HEK293 (cell line): ENCODE data around the gene GOLGA8N.

ENCODE experiments used
- CTCF ChIA-PET: fragments of 350-600 bp; formaldehyde crosslinking; extraction: SDS; loops from one replicate; lab custom pipeline; 2021; ENCODE audit warnings: antibody characterized with exemption; lab: Yijun Ruan, JAX
- POLR2A ChIA-PET: fragments of 300-600 bp; formaldehyde crosslinking; extraction: SDS; loops from one replicate; lab custom pipeline; 2020; ENCODE audit warnings: antibody characterized with exemption, inconsistent platforms; lab: Yijun Ruan, JAX
- H3K27ac ChIP-seq: fragments of 200-500 bp; sonication (Bioruptor generic); 2 replicates; pipeline ENCODE4 v1.5.1; 2014; ENCODE audit warnings: low read depth, low read length, control low read depth, inconsistent platforms; ENCODE audit errors: extremely low read depth
- H3K36me3 ChIP-seq, 2 experiments: fragments of 200-500 bp in 1 of 2; sonication (Bioruptor generic) in 1 of 2; 1 replicate in 1 of 2; 2 replicates in 1 of 2; pipeline ENCODE4 v1.5.1; 2014 to 2017; ENCODE audit warnings: inconsistent platforms in 2 of 2, low read length in 2 of 2; ENCODE audit not compliant: control insufficient read depth in 2 of 2, insufficient read depth in 1 of 2
- H3K4me1 ChIP-seq: fragments of 200-500 bp; sonication (Bioruptor generic); 2 replicates; pipeline ENCODE4 v1.5.1; 2014; ENCODE audit warnings: mild to moderate bottlenecking, low read length, inconsistent platforms; ENCODE audit not compliant: control insufficient read depth, insufficient read depth
- H3K4me3 ChIP-seq: 2 replicates; pipeline ENCODE4 v1.5.1; 2011; ENCODE audit warnings: low read depth, mild to moderate bottlenecking, control low read depth, low read length, moderate library complexity
- H3K9me3 ChIP-seq: fragments of 200-500 bp; sonication (Bioruptor generic); 2 replicates; pipeline ENCODE4 v1.5.1; 2014; ENCODE audit warnings: low read depth, low read length, inconsistent platforms; ENCODE audit not compliant: control insufficient read depth, insufficient read depth
- GLIS2 ChIP-seq: fragments of 450-650 bp; formaldehyde crosslinking; IDR thresholded peaks from 2 replicates; pipeline ENCODE4 v1.5.1; 2016; ENCODE audit warnings: missing biosample characterization, missing genetic modification characterization
- HOXD13 ChIP-seq: sonication (generic); formaldehyde crosslinking; IDR thresholded peaks from 2 replicates; pipeline ENCODE4 v1.8.0; 2022; ENCODE audit warnings: missing genetic modification reagents, borderline replicate concordance
- KLF7 ChIP-seq: fragments of 450-650 bp; formaldehyde crosslinking; IDR thresholded peaks from 2 replicates; pipeline ENCODE4 v1.5.1; 2016; ENCODE audit warnings: missing biosample characterization, missing genetic modification characterization, borderline replicate concordance
- ZNF133 ChIP-seq: fragments of 450-650 bp; formaldehyde crosslinking; IDR thresholded peaks from 2 replicates; pipeline ENCODE4 v1.5.1; 2016; ENCODE audit warnings: missing biosample characterization, missing genetic modification characterization
- ZNF169 ChIP-seq: fragments of 450-650 bp; formaldehyde crosslinking; IDR thresholded peaks from 2 replicates; pipeline ENCODE4 v1.5.1; 2016; ENCODE audit warnings: missing biosample characterization, missing genetic modification characterization
- ZNF19 ChIP-seq: fragments of 450-650 bp; formaldehyde crosslinking; IDR thresholded peaks from 2 replicates; pipeline ENCODE4; 2016; ENCODE audit warnings: missing biosample characterization, missing genetic modification characterization, low read depth
- ZNF211 ChIP-seq: fragments of 450-650 bp; formaldehyde crosslinking; IDR thresholded peaks from 2 replicates; pipeline ENCODE4 v1.5.1; 2016; ENCODE audit warnings: low read depth, missing biosample characterization, missing genetic modification characterization
- ZNF248 ChIP-seq: fragments of 450-650 bp; formaldehyde crosslinking; IDR thresholded peaks from 2 replicates; pipeline ENCODE4 v1.5.1; 2017; ENCODE audit warnings: missing biosample characterization, missing genetic modification characterization
- ZNF335 ChIP-seq: fragments of 450-650 bp; formaldehyde crosslinking; conservative IDR thresholded peaks from 2 replicates; pipeline ENCODE4 v1.5.1; 2016; ENCODE audit warnings: missing biosample characterization, missing genetic modification characterization
- ZNF558 ChIP-seq: fragments of 450-650 bp; formaldehyde crosslinking; IDR thresholded peaks from 2 replicates; pipeline ENCODE4 v1.5.1; 2016; ENCODE audit warnings: missing biosample characterization, missing genetic modification characterization
- ZNF560 ChIP-seq: fragments of 450-650 bp; formaldehyde crosslinking; IDR thresholded peaks from 2 replicates; pipeline ENCODE4 v1.5.1; 2017; ENCODE audit warnings: missing biosample characterization, missing genetic modification characterization, borderline replicate concordance
- ZNF629 ChIP-seq: fragments of 450-650 bp; formaldehyde crosslinking; IDR thresholded peaks from 2 replicates; pipeline ENCODE4 v1.5.1; 2017; ENCODE audit warnings: missing biosample characterization, missing genetic modification characterization
- ZNF654 ChIP-seq: fragments of 450-650 bp; formaldehyde crosslinking; IDR thresholded peaks from 2 replicates; pipeline ENCODE4 v1.5.1; 2016; ENCODE audit warnings: low read depth, missing biosample characterization, missing genetic modification characterization
- ZNF843 ChIP-seq: fragments of 450-650 bp; formaldehyde crosslinking; IDR thresholded peaks from 2 replicates; pipeline ENCODE4 v1.5.1; 2016; ENCODE audit warnings: missing biosample characterization, missing genetic modification characterization
- ZSCAN16 ChIP-seq: fragments of 450-650 bp; formaldehyde crosslinking; IDR thresholded peaks from 2 replicates; pipeline ENCODE4 v1.5.1; 2016; ENCODE audit warnings: missing biosample characterization, missing genetic modification characterization
- ZSCAN4 ChIP-seq: fragments of 450-650 bp; formaldehyde crosslinking; IDR thresholded peaks from 2 replicates; pipeline ENCODE4 v1.5.1; 2017; ENCODE audit warnings: missing biosample characterization, missing genetic modification characterization
- TF ChIP-seq, protein P1 (sequence below): fragments of 450-650 bp; formaldehyde crosslinking; IDR thresholded peaks from 2 replicates; pipeline ENCODE4; 2016; ENCODE audit warnings: missing biosample characterization, missing genetic modification characterization
- TF ChIP-seq, protein P2 (sequence below): fragments of 450-650 bp; formaldehyde crosslinking; IDR thresholded peaks from 2 replicates; pipeline ENCODE4 v1.5.1; 2017; ENCODE audit warnings: missing biosample characterization, missing genetic modification characterization
- TF ChIP-seq, protein P3 (sequence below): fragments of 450-650 bp; IDR thresholded peaks from 2 replicates; pipeline ENCODE4 v1.5.1; 2018; ENCODE audit warnings: missing biosample characterization, missing genetic modification characterization
- TF ChIP-seq, protein P4 (sequence below): fragments of 450-650 bp; formaldehyde crosslinking; IDR thresholded peaks from 2 replicates; pipeline ENCODE4 v1.5.1; 2016; ENCODE audit warnings: missing biosample characterization, missing genetic modification characterization

GOLGA8N gene

DNA sequence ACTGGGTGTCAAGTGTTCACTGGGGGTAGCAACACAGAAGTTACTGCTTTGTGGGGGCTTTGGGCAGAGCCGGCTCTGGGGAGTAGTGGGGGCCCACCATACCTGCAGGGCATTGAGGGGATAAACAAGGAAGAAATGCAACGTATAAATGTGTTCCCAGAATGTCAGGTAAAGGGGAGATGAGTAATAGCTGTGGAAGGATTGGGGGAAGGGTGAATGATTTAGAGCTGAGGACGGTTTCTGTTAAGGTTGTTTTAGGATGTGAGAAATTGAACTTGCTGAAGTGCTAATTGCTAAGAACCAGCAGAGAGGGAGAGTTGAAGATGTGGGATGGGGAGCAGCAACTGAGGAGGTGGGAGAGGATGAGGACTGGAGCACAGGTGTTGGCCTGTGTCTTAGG lies 58.9 kb downstream of the GOLGA8N start:
- Histone ChIP-seq H3K36me3 (no peaks in the 10 kb centered on the region), H3K27ac (no peak overlapping the region)
- POLR2A ChIA-PET: no interaction called here
- no peak for TF ChIP-seq KLF7 (tag by site-specific recombination)
- TF ChIP-seq ZNF654: no peak
- no peak for TF ChIP-seq ZNF19 (tag by site-specific recombination)
- no peak for TF ChIP-seq ZNF843 (tag by site-specific recombination)
- no peak for TF ChIP-seq HOXD13 (CRISPR knock-in tag)
- TF ChIP-seq, protein P1, sequence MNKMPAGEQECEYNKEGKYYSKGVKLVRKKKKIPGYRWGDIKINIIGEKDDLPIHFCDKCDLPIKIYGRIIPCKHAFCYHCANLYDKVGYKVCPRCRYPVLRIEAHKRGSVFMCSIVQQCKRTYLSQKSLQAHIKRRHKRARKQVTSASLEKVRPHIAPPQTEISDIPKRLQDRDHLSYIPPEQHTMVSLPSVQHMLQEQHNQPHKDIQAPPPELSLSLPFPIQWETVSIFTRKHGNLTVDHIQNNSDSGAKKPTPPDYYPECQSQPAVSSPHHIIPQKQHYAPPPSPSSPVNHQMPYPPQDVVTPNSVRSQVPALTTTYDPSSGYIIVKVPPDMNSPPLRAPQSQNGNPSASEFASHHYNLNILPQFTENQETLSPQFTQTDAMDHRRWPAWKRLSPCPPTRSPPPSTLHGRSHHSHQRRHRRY (tag by site-specific recombination): no peak
- TF ChIP-seq, protein P2, sequence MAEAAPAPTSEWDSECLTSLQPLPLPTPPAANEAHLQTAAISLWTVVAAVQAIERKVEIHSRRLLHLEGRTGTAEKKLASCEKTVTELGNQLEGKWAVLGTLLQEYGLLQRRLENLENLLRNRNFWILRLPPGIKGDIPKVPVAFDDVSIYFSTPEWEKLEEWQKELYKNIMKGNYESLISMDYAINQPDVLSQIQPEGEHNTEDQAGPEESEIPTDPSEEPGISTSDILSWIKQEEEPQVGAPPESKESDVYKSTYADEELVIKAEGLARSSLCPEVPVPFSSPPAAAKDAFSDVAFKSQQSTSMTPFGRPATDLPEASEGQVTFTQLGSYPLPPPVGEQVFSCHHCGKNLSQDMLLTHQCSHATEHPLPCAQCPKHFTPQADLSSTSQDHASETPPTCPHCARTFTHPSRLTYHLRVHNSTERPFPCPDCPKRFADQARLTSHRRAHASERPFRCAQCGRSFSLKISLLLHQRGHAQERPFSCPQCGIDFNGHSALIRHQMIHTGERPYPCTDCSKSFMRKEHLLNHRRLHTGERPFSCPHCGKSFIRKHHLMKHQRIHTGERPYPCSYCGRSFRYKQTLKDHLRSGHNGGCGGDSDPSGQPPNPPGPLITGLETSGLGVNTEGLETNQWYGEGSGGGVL: no peak
- TF ChIP-seq ZNF629 (tag by site-specific recombination): no peak
- no peak for TF ChIP-seq ZNF133
- no peak for TF ChIP-seq ZNF169
- no peak for TF ChIP-seq ZSCAN16 (tag by site-specific recombination)
- TF ChIP-seq ZNF211 (tag by site-specific recombination): no peak
- no peak for TF ChIP-seq ZSCAN4 (tag by site-specific recombination)
- TF ChIP-seq, protein P3, sequence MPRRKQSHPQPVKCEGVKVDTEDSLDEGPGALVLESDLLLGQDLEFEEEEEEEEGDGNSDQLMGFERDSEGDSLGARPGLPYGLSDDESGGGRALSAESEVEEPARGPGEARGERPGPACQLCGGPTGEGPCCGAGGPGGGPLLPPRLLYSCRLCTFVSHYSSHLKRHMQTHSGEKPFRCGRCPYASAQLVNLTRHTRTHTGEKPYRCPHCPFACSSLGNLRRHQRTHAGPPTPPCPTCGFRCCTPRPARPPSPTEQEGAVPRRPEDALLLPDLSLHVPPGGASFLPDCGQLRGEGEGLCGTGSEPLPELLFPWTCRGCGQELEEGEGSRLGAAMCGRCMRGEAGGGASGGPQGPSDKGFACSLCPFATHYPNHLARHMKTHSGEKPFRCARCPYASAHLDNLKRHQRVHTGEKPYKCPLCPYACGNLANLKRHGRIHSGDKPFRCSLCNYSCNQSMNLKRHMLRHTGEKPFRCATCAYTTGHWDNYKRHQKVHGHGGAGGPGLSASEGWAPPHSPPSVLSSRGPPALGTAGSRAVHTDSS: no peak
- TF ChIP-seq, protein P4, sequence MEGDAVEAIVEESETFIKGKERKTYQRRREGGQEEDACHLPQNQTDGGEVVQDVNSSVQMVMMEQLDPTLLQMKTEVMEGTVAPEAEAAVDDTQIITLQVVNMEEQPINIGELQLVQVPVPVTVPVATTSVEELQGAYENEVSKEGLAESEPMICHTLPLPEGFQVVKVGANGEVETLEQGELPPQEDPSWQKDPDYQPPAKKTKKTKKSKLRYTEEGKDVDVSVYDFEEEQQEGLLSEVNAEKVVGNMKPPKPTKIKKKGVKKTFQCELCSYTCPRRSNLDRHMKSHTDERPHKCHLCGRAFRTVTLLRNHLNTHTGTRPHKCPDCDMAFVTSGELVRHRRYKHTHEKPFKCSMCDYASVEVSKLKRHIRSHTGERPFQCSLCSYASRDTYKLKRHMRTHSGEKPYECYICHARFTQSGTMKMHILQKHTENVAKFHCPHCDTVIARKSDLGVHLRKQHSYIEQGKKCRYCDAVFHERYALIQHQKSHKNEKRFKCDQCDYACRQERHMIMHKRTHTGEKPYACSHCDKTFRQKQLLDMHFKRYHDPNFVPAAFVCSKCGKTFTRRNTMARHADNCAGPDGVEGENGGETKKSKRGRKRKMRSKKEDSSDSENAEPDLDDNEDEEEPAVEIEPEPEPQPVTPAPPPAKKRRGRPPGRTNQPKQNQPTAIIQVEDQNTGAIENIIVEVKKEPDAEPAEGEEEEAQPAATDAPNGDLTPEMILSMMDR (tag by site-specific recombination): no peak
- TF ChIP-seq ZNF248: no peak
- no peak for TF ChIP-seq ZNF560 (tag by site-specific recombination)
- TF ChIP-seq ZNF558 (tag by site-specific recombination): no peak
- no peak for TF ChIP-seq ZNF335 (tag by site-specific recombination)
- no peak for TF ChIP-seq GLIS2 (tag by site-specific recombination)
- TF ChIP-seq, all 188 proteins: peak for 0
- Histone ChIP-seq H3K4me3 (no peak overlapping the region), H3K9me3 (no peaks in the 10 kb centered on the region), H3K4me1 (no peaks in the 10 kb centered on the region)
- CTCF ChIA-PET: interaction anchor here (0.6 to 1.0 kb wide), 4 partner anchors 10 to 304 kb away, joined by 3 to 5 read pairs (median 3); no protein-coding TSS in a partner anchor
